HUES64 (cell line): ENCODE measurements around the gene CTBP2.

Experiments
- H3K27ac ChIP-seq: 2 replicates; pipeline ENCODE4 v1.7.0; 2013; ENCODE audit warnings: low read depth, low read length, inconsistent platforms
- H3K27me3 ChIP-seq: 2 replicates; pipeline ENCODE4 v1.6.1; 2013; ENCODE audit warnings: mild to moderate bottlenecking, low read length; ENCODE audit not compliant: insufficient read depth
- H3K36me3 ChIP-seq: 2 replicates; pipeline ENCODE4 v1.6.1; 2013; ENCODE audit warnings: mild to moderate bottlenecking, low read length; ENCODE audit not compliant: insufficient read depth
- H3K4me1 ChIP-seq: 2 replicates; pipeline ENCODE4 v1.6.1; 2013; ENCODE audit warnings: mild to moderate bottlenecking, low read length, moderate library complexity; ENCODE audit not compliant: insufficient read depth
- H3K4me3 ChIP-seq: 2 replicates; pipeline ENCODE4 v1.5.1; 2013; ENCODE audit warnings: mild to moderate bottlenecking, low read length, moderate library complexity
- H3K9ac ChIP-seq: 2 replicates; pipeline ENCODE4 v1.6.1; 2013; ENCODE audit warnings: mild to moderate bottlenecking, low read depth, low read length
- H3K9me3 ChIP-seq: 2 replicates; pipeline ENCODE4 v1.6.1; 2013; ENCODE audit warnings: low read depth, low read length; ENCODE audit not compliant: insufficient read depth
- WGBS: fragments of 150-250, 120-280 bp; methylation state at CpG from one replicate; pipeline ENCODE4 v1.1.7; 2013; ENCODE audit warnings: missing lambda C conversion rate; 5-methylcytosine and 5-hydroxymethylcytosine counted together

The CTBP2 gene

DNA sequence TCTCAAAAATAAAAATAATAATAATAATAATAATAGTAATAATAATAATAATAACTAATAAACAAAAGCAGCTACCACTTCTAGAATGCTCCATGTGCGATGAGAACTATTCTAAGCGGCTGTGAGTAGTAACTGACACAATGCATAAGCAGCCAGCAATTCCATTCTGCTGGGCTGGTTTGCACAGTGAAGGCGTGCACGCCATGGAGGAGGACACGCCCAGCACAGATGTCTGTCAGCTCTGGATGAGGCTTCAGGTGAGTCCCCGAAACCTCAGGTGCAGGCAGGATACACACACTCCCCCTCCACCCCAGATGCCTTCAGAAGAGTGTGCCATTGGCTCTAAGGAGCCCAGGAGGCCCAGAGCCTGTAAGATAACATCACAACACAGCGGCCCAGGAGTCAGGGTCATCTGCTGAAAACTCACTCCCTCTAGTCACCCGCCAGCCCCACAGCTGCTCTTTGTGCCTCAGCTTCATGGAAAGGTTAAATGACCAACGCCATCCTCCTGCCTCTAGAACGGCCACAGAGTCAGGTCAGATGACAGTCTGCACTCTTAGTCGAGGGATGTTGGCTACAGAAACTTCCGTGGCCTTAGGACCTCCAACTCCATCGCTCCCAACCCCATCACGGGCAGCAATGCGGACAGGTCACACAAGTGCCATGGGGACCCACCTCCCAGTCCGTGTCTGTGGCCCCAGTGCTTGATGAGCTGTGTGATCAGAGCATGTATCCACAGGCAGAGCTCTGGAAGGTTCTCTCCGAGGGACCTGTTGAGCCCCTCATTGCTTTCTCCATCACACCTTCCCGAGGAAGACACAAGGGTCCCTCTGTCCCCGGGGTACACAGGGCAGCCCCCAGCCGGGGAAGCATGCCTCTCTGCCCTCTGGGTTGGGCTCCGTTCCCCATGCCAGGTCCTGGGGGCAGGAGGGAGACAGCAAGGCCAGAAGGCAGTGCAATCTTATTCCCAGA lies 103.9 kb downstream of the CTBP2 start:
- no peak overlapping the region for H3K4me3 ChIP-seq
- H3K36me3 ChIP-seq, result peaks cover 23% of the 10 kb centered on the region
- H3K9ac ChIP-seq, result no peak overlapping the region

DNA sequence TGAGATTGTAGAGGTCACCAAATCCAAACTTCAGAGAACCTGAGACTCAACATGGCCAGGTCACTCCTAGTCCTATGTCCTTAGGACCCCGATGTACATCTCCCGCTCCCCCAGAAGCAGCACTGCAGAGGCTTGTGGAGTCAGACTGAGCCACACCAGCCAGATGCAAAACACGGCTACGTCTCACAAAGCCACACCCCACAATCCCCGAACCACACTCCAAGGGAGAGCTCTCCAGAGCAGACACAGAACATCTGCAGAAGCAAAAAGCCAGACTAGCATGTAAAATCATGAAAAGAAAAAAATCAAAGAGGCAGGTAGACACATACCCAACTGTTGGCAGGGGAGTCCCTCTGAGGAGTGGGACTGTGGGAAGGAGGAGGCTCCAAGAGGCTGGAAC lies 104.9 kb downstream of the CTBP2 start:
- Histone ChIP-seq H3K27me3 (no peaks in the 10 kb centered on the region), H3K27ac (no peak overlapping the region), H3K36me3 (peaks cover 25% of the 10 kb centered on the region), H3K4me1 (peaks cover 37% of the 10 kb centered on the region; the same call in 1 of the 2 replicates), H3K4me3 (no peak overlapping the region), H3K9ac (no peak overlapping the region), H3K9me3 (no peaks in the 10 kb centered on the region)
- 89% methylated on average over 5 of the region's 5 CpGs for WGBS

More for the DNA sequence above, 103.9 kb downstream of the CTBP2 start:
- 95% methylated on average over 21 of the region's 21 CpGs for WGBS
- peaks cover 45% of the 10 kb centered on the region; the same call in 1 of the 2 replicates for H3K4me1 ChIP-seq
- H3K9me3 ChIP-seq, result no peaks in the 10 kb centered on the region
- H3K27me3 ChIP-seq, result no peaks in the 10 kb centered on the region
- H3K27ac ChIP-seq, result no peak overlapping the region

DNA sequence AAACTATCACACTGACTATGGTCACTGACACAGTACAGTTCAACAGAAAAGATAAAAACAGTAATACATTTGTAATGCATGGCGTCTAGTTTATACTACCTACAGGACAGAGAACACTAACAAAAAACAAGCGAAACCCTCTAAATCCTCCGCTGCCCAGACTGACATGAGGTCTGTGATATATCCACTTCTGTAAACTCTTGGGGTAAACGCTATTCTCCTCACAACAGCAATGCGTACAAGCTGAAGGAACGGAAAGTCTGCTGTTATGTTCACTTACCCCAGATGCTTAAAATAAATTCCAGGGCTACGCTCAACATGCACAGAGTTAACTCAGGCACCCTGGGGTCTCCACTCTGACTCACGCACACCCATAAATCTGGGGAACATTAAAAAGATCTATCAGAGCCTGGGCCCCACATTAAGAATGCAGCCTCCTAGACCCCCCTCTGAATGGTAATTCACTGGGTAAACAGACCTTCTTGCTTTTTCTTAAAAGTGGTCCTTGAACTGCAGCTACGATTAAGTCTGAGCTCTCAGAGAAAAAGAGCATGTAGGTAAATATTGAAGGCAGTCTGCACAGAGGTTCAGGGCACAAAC lies 105.6 kb downstream of the CTBP2 start:
- H3K27ac ChIP-seq, result no peak overlapping the region

DNA sequence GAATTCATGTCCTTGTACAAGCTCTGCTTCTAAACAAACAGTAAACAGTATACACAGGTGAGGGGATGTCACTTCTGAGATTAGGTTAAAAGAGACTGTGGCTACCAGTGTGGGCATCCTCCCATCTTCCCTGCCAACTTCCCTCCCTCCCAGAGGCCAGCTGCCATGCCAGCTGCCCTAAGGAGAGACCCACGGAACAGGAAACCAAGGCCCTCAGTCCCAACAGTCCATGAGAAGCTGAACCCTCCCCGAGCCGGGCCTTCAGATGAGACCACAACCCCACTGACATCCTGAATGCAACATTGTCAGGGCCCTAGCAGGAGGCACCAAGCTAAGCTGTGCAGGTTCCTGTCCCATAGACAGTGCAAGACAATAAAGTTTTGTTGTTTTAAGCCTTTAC lies 106.1 kb downstream of the CTBP2 start:
- Histone ChIP-seq H3K27ac (no peak overlapping the region), H3K9ac (no peak overlapping the region), H3K4me1 (peaks cover 39% of the 10 kb centered on the region; the same call in 1 of the 2 replicates), H3K9me3 (no peaks in the 10 kb centered on the region), H3K36me3 (peaks cover 17% of the 10 kb centered on the region; the same call in 1 of the 2 replicates), H3K27me3 (no peaks in the 10 kb centered on the region), H3K4me3 (no peak overlapping the region)
- WGBS, result 93% methylated on average over 3 of the region's 3 CpGs

More for the DNA sequence above, 105.6 kb downstream of the CTBP2 start:
- Histone ChIP-seq H3K4me3 (no peak overlapping the region), H3K36me3 (peaks cover 18% of the 10 kb centered on the region; the same call in 1 of the 2 replicates), H3K4me1 (peaks cover 39% of the 10 kb centered on the region; the same call in 1 of the 2 replicates), H3K9me3 (no peaks in the 10 kb centered on the region), H3K27me3 (no peaks in the 10 kb centered on the region), H3K9ac (no peak overlapping the region)
- 88% methylated on average over 9 of the region's 9 CpGs for WGBS

DNA sequence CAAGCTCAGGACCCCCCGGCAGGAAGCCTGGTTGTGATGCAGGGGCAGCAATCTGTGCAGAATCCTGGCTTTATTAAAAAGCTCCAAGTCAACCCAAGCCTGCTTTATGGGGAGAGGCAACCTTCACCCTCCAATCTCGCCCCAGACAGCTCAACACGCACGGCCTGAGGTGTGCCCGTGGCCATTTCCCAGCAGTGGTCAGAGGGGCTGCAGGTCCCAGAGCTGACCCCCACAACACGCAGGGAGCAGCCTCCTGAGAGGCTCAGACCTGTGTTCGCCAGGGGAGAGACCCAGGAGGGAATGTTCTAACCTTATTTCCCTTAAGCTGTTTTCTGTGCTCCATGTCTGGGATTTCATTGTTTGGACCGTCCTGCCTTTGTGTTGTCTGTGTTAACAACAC lies 108.2 kb downstream of the CTBP2 start:
- H3K9ac ChIP-seq, result no peak overlapping the region
- peaks cover 41% of the 10 kb centered on the region for H3K4me1 ChIP-seq
- H3K27me3 ChIP-seq, result no peaks in the 10 kb centered on the region
- peaks cover 8% of the 10 kb centered on the region; the same call in 1 of the 2 replicates for H3K36me3 ChIP-seq
- H3K4me3 ChIP-seq, result no peak overlapping the region
- 94% methylated on average over 8 of the region's 8 CpGs for WGBS
- H3K9me3 ChIP-seq, result no peaks in the 10 kb centered on the region
- H3K27ac ChIP-seq, result no peak overlapping the region

DNA sequence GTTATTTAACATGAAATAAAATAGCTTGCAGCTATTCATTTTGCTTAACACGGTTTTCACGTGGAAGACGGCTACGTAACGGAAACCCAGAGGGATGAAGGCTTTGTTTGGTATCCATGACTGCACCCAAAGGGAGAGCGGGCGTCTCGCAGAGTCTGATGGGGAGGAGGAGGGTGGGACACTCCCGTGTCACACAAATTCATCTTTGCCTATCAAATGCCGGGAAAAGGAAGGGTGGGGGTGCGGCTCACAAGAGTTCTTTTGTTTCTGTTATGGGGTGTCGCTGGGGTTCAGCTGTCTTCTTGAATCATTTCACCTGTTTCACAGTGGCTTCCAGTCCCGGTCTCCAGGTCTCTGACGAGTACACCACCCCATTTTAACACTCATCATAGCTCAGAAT lies 110.0 kb downstream of the CTBP2 start:
- H3K27me3 ChIP-seq, result no peaks in the 10 kb centered on the region
- H3K4me1 ChIP-seq, result peaks cover 43% of the 10 kb centered on the region
- H3K9ac ChIP-seq, result no peak overlapping the region
- WGBS, result 94% methylated on average over 12 of the region's 14 CpGs
- no peak overlapping the region for H3K4me3 ChIP-seq
- H3K36me3 ChIP-seq, result peaks cover 9% of the 10 kb centered on the region; the same call in 1 of the 2 replicates
- no peak overlapping the region for H3K27ac ChIP-seq
- no peaks in the 10 kb centered on the region for H3K9me3 ChIP-seq

DNA sequence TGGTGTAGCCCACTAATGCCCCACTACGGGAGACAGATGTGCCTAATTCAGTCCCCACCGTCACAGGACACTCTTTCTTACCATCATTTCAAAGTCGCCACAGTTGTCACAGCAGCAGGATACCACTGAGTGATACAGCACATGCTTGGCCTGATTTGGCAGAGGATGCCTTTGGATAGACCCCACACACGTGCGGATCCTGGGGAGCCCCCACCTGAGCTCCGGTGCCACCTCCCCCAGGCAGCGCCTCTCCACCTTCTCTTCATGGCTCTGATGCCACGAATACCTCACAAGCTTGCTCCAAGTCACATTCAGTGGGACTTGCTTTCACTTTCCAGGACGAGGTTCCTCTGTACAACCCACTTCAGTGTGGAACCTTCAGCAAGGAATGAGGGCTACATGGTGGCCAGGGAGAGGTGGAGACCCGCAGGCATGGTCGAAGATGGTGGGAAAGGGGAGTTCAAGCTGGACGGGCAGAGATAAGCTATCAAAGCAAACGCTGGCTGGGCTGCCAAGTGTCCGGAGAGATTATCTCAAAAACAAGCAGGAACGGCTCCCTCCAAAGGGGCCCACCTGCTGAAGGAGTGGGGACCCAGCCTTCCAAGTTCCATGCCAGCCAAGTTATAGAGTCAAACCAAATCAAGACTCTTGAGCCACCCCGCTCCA lies 111.0 kb downstream of the CTBP2 start:
- no peak overlapping the region for H3K27ac ChIP-seq
- peaks cover 44% of the 10 kb centered on the region for H3K4me1 ChIP-seq
- H3K36me3 ChIP-seq, result peaks cover 10% of the 10 kb centered on the region; the same call in 1 of the 2 replicates
- no peak overlapping the region for H3K4me3 ChIP-seq
- no peaks in the 10 kb centered on the region for H3K9me3 ChIP-seq
- no peak overlapping the region for H3K9ac ChIP-seq
- no peaks in the 10 kb centered on the region for H3K27me3 ChIP-seq
- 91% methylated on average over 16 of the region's 16 CpGs for WGBS

DNA sequence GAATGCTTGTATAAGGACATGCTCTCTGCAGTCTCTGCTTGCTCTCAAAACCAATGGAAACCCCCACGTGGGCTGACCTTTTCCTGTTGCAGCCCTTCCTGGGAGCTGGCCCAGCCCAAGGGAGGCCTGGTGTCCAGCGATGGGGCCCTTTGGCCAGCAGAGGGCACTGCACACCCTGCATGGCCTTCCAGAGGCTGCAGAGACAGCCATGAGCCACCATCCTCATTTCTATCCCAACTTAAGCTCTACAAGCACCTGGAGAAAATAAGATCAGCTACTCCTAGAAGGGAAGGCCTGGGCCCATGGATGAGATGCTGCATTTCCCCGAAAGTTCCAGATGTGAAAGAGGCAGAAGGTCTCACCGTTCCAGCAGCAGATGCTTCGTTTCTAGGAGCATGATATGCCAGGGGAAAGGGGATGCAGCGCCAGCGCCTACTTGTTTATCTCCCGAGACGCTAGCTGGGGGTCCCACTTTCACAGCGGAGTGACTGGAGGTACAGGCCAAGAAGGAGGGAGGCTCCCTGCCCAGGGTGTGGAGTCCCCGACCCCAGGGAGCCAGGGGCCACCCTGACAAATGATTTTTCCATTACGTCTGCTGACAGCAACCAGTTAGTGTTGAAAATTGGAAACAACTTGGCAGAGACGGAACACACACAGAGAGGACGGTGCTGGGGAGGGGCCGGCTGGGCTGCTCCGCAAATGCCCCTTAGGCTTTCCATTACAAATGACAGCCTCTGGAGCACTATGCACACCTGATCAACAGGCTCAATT lies 112.1 kb downstream of the CTBP2 start:
- Histone ChIP-seq H3K36me3 (peaks cover 15% of the 10 kb centered on the region), H3K27ac (peak overlapping the region; percentile 46; the same call in 1 of the 2 replicates), H3K4me3 (no peak overlapping the region), H3K9ac (no peak overlapping the region), H3K9me3 (no peaks in the 10 kb centered on the region), H3K4me1 (peaks cover 44% of the 10 kb centered on the region), H3K27me3 (no peaks in the 10 kb centered on the region)
- 70% methylated on average over 16 of the region's 16 CpGs for whole genome bisulfite sequencing

DNA sequence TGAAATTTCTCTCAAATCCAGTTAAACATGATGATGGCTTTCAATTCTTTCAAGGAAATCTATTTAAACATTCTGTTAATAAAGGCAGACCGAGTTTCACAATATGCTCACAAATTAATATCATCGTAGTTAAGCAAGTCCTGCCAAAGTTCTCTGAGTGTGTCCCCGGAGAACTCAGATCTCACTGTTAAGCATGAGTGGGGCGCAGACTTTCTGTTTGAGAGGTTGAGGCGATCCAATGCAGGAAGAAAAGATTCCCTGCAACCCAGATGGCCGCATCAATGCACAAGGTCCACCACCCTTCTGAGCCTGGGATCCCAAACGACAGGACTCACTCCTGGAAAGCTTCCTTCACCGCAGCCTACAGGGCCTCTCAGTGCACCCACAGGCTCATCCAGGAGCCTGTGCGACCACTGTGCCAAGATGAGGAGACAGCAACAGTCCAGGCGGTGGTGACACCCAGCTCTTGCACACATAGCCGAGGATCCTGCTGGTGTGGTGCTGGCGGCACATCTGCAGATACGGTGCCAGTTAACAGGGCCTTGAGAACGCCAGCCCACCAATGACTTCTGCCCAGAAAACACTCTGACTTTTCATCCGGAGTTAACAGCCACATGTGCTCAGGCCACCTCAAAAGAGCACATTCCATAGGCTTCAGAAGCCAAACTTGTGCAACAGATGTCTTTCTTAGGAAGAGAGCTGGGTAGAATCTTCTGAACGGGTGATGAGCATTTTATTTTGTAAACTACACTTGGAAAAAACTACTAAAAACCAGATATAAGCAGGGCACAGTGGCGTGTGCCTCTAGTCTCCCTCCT lies 116.3 kb downstream of the CTBP2 start:
- Histone ChIP-seq H3K4me3 (no peak overlapping the region), H3K27ac (no peak overlapping the region), H3K9ac (no peak overlapping the region), H3K27me3 (no peaks in the 10 kb centered on the region), H3K4me1 (peaks cover 64% of the 10 kb centered on the region), H3K36me3 (peaks cover 11% of the 10 kb centered on the region), H3K9me3 (no peaks in the 10 kb centered on the region)
- 94% methylated on average over 17 of the region's 17 CpGs for WGBS
